PC-3 (cell line): ENCODE measurements around the gene RAD1. TPM values are rescaled to one million over a fixed set of nuclear protein-coding genes. Genes with fewer than 3 reads are reported as not detected.

ENCODE experiments used
- ATAC-seq: fragments of 200-7000 bp; cut with Tn5 transposase; 2 replicates; pipeline ENCODE4 v1.9.1; 2020; ENCODE audit warnings: mild to moderate bottlenecking, moderate library complexity
- BruUV-seq: library from RNA; stranded (reverse); fragments of 400-500 nt; replicated peaks from 2 replicates; lab custom pipeline; 2021; lab: Mats Ljungman, UMichigan
- CTCF ChIA-PET: fragments of 300-600 bp; sonication (Branson Sonifier 250); formaldehyde crosslinking; loops from one replicate; lab custom pipeline; 2022; ENCODE audit warnings: antibody characterized with exemption; lab: Charles Lee
- POLR2A ChIA-PET: fragments of 300-600 bp; sonication (Branson Sonifier 250); formaldehyde crosslinking; loops from one replicate; lab custom pipeline; 2022; ENCODE audit warnings: antibody characterized with exemption; ENCODE audit not compliant: unreplicated experiment; lab: Charles Lee
- DNase-seq: peaks from one replicate; pipeline ENCODE4 v3.0.0-alpha.2; 2015
- H2AFZ ChIP-seq: fragments of 300-600 bp; sonication (generic); 2 replicates; pipeline ENCODE4 v1.6.0; 2016; ENCODE audit warnings: antibody characterized with exemption, low read length
- H3F3A ChIP-seq: fragments of 300-600 bp; sonication (generic); one replicate; pipeline ENCODE4 v1.6.0; 2017; ENCODE audit warnings: antibody characterized with exemption, low read length, control low read depth, mild to moderate bottlenecking; ENCODE audit not compliant: unreplicated experiment
- H3K27ac ChIP-seq: fragments of 300-600 bp; sonication (generic); 2 replicates; pipeline ENCODE4 v1.5.1; 2016; ENCODE audit warnings: mild to moderate bottlenecking, low read length
- H3K27me3 ChIP-seq: fragments of 300-600 bp; sonication (generic); 2 replicates; pipeline ENCODE4 v1.6.1; 2016; ENCODE audit warnings: low read length, mixed read lengths
- H3K36me3 ChIP-seq: fragments of 300-600 bp; sonication (generic); 2 replicates; pipeline ENCODE4 v1.6.1; 2016; ENCODE audit warnings: low read depth, mixed run types, low read length, mixed read lengths
- H3K4me1 ChIP-seq: fragments of 300-600 bp; sonication (generic); 2 replicates; pipeline ENCODE4 v1.5.1; 2016; ENCODE audit warnings: low read length; ENCODE audit not compliant: insufficient read depth
- H3K4me2 ChIP-seq: fragments of 300-600 bp; sonication (generic); 2 replicates; pipeline ENCODE4 v1.6.0; 2016; ENCODE audit warnings: low read length
- H3K4me3 ChIP-seq: fragments of 300-600 bp; sonication (generic); 2 replicates; pipeline ENCODE4 v1.5.1; 2016; ENCODE audit warnings: mild to moderate bottlenecking, low read length, mixed read lengths
- H3K79me2 ChIP-seq: fragments of 300-600 bp; sonication (generic); 2 replicates; pipeline ENCODE4 v1.6.1; 2017; ENCODE audit warnings: low read length, mixed read lengths
- H3K9ac ChIP-seq: fragments of 300-600 bp; sonication (generic); 2 replicates; pipeline ENCODE4 v1.6.0; 2016; ENCODE audit warnings: mild to moderate bottlenecking, low read length
- H3K9me2 ChIP-seq: fragments of 300-600 bp; sonication (generic); replicated peaks from 2 replicates; pipeline ENCODE4 v1.6.1; 2016; ENCODE audit warnings: mixed run types, low read length, mixed read lengths
- H3K9me3 ChIP-seq: fragments of 300-600 bp; sonication (generic); 2 replicates; pipeline ENCODE4 v1.6.1; 2016; ENCODE audit warnings: low read length, mixed read lengths
- H4K20me1 ChIP-seq: fragments of 300-600 bp; sonication (generic); 2 replicates; pipeline ENCODE4 v1.6.1; 2016; ENCODE audit warnings: low read length, mixed read lengths
- CTCF ChIP-seq: fragments of 300-600 bp; sonication (generic); conservative IDR thresholded peaks from 2 replicates; pipeline ENCODE4 v1.5.1; 2017; ENCODE audit warnings: antibody characterized with exemption, low read depth, mild to moderate bottlenecking, low read length
- EZH2 ChIP-seq: fragments of 300-600 bp; sonication (generic); IDR thresholded peaks from one replicate; pipeline ENCODE4 v1.6.1; 2017; ENCODE audit warnings: antibody characterized with exemption, mild to moderate bottlenecking, low read length; ENCODE audit not compliant: unreplicated experiment
- EZH2phosphoT487 ChIP-seq: fragments of 300-600 bp; sonication (generic); IDR thresholded peaks from 2 replicates; pipeline ENCODE4 v1.6.1; 2018; ENCODE audit warnings: mild to moderate bottlenecking, antibody characterized with exemption, low read length, borderline replicate concordance
- intact Hi-C: fragments of 100-400 bp; cut with micrococcal nuclease; formaldehyde crosslinking; loops from 2 replicates; pipeline ENCODE4 v1.9.0; 2023
- total RNA-seq: library from RNA; depleted of rRNA; stranded (reverse); fragments of >200 nt; gene quantifications from 2 replicates; pipeline ENCODE4 v1.2.3, GENCODE V29; 2014

The RAD1 gene
- total RNA-seq, 1 experiment from 2014 or later = 62.5 TPM

- no peak for TF ChIP-seq EZH2phosphoT487
- TF ChIP-seq CTCF = no peak
- TF ChIP-seq EZH2 = no peak
- DNase-seq = no peak
- Histone ChIP-seq H3K9me3 (no peaks in the 10 kb centered on the region), H3K79me2 (no peaks in the 10 kb centered on the region), H2AFZ (no peak overlapping the region), H3K36me3 (no peaks in the 10 kb centered on the region), H3K27me3 (no peaks in the 10 kb centered on the region), H3K9me2 (no peaks in the 10 kb centered on the region), H3K4me2 (no peak overlapping the region), H3K27ac (no peak overlapping the region), H3K4me3 (no peak overlapping the region), H3K9ac (no peak overlapping the region), H4K20me1 (no peaks in the 10 kb centered on the region), H3K4me1 (0 out of 2 replicates have a peak, but pooled peaks cover under 1% of the 10 kb centered on the region), H3F3A (no peaks in the 10 kb centered on the region)
- no TSS peak for BruUV-seq
- ChIA-PET POLR2A (no interaction called here), CTCF (interaction anchor here (0.5 kb wide), 1 partner anchor 1242 kb away, joined by 3 read pairs; no protein-coding TSS in a partner anchor)
- ATAC-seq = no peak
- intact Hi-C loops = no loop called here
Measured at GRCh38 chr5:34892414-34892813, 22.9 kb downstream of the RAD1 start.

GRCh38 chr5:34891981-34892380 is 23.3 kb downstream of the RAD1 start:
- H3F3A ChIP-seq = no peaks in the 10 kb centered on the region
- H3K4me2 ChIP-seq = no peak overlapping the region
- H3K36me3 ChIP-seq = no peaks in the 10 kb centered on the region
- no TSS peak for BruUV-seq
- H3K4me1 ChIP-seq = no peaks in the 10 kb centered on the region
- H3K9me2 ChIP-seq = no peaks in the 10 kb centered on the region
- H3K27ac ChIP-seq = no peak overlapping the region
- no peak overlapping the region for H2AFZ ChIP-seq
- intact Hi-C loops = no loop called here
- ChIA-PET CTCF (no interaction called here), POLR2A (no interaction called here)
- no peaks in the 10 kb centered on the region for H4K20me1 ChIP-seq
- no peaks in the 10 kb centered on the region for H3K79me2 ChIP-seq
- TF ChIP-seq EZH2phosphoT487 (no peak), EZH2 (no peak), CTCF (no peak)
- ATAC-seq (no peak), DNase-seq (no peak)
- no peaks in the 10 kb centered on the region for H3K27me3 ChIP-seq
- H3K9me3 ChIP-seq = no peaks in the 10 kb centered on the region
- H3K9ac ChIP-seq = no peak overlapping the region
- no peak overlapping the region for H3K4me3 ChIP-seq

GRCh38 chr5:34889394-34889793 is 25.9 kb downstream of the RAD1 start:
- H4K20me1 ChIP-seq = no peaks in the 10 kb centered on the region
- no TSS peak for BruUV-seq
- no peaks in the 10 kb centered on the region for H3K4me1 ChIP-seq
- H3K27ac ChIP-seq = no peak overlapping the region
- TF ChIP-seq CTCF = no peak
- TF ChIP-seq EZH2 = no peak
- TF ChIP-seq EZH2phosphoT487 = no peak
- H2AFZ ChIP-seq = no peak overlapping the region
- no peak overlapping the region for H3K4me2 ChIP-seq
- intact Hi-C loops = no loop called here
- no peak overlapping the region for H3K4me3 ChIP-seq
- H3K9ac ChIP-seq = no peak overlapping the region
- no peaks in the 10 kb centered on the region for H3F3A ChIP-seq
- H3K9me2 ChIP-seq = no peaks in the 10 kb centered on the region
- no peak for ATAC-seq
- ChIA-PET POLR2A (no interaction called here), CTCF (no interaction called here)
- no peak for DNase-seq
- H3K79me2 ChIP-seq = no peaks in the 10 kb centered on the region
- no peaks in the 10 kb centered on the region for H3K36me3 ChIP-seq
- no peaks in the 10 kb centered on the region for H3K9me3 ChIP-seq
- no peaks in the 10 kb centered on the region for H3K27me3 ChIP-seq
